ENCODE results near the gene MISP3.

DNA sequence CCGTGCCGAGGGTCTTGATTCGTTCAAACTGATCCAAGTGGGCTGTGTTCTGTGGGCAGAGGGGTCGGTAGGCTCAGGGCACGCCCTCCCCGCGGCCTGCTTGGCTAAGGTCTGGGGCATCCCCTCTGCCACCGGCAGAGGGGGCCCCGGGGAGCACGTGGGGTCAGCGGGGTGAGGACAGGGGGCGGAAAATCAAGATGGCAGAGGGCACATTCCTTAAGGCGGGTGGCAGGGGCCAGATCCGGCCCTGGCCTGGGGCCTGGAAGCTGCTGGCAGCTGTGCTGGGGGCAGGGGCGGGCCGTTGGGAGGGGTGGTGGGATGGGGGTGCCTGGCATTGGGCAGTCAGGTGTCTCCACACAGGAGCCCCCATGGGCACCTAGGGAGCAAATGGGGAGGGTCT, 34.3 kb downstream of the MISP3 start:
- TF ChIP-seq, protein P1, sequence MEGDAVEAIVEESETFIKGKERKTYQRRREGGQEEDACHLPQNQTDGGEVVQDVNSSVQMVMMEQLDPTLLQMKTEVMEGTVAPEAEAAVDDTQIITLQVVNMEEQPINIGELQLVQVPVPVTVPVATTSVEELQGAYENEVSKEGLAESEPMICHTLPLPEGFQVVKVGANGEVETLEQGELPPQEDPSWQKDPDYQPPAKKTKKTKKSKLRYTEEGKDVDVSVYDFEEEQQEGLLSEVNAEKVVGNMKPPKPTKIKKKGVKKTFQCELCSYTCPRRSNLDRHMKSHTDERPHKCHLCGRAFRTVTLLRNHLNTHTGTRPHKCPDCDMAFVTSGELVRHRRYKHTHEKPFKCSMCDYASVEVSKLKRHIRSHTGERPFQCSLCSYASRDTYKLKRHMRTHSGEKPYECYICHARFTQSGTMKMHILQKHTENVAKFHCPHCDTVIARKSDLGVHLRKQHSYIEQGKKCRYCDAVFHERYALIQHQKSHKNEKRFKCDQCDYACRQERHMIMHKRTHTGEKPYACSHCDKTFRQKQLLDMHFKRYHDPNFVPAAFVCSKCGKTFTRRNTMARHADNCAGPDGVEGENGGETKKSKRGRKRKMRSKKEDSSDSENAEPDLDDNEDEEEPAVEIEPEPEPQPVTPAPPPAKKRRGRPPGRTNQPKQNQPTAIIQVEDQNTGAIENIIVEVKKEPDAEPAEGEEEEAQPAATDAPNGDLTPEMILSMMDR (IDR thresholded peaks at IDR 0.05; ENCODE audit: poor library complexity, severe bottlenecking): no peak
- TF ChIP-seq EZH2 (IDR thresholded peaks at IDR 0.05; ENCODE audit: borderline replicate concordance, insufficient read depth, low read length, poor library complexity, severe bottlenecking): no peak

All from neural cell (in vitro differentiated cells).